Smooth muscle cell (in vitro differentiated cells): Measurements from ENCODE around the gene TTLL11. TPM values are rescaled to one million over a fixed set of nuclear protein-coding genes. Genes with fewer than 3 reads are reported as not detected.

ENCODE experiments used
- DNase-seq: peaks from one replicate; lab custom pipeline; 2025; ENCODE audit not compliant: unreplicated experiment; lab: John Stamatoyannopoulos, UW
- H2AFZ ChIP-seq: fragments of 200-600 bp; sonication (generic); 2 replicates; pipeline ENCODE4 v1.6.0; 2016; ENCODE audit warnings: antibody characterized with exemption, low read depth, mild to moderate bottlenecking
- H3F3A ChIP-seq: fragments of 200-600 bp; sonication (generic); 2 replicates; pipeline ENCODE4 v1.6.0; 2017; ENCODE audit warnings: antibody characterized with exemption, low read depth
- H3K27ac ChIP-seq: fragments of 200-600 bp; sonication (generic); 2 replicates; pipeline ENCODE4 v1.5.1; 2016; ENCODE audit warnings: low read depth, mild to moderate bottlenecking
- H3K27me3 ChIP-seq: fragments of 200-600 bp; sonication (generic); 2 replicates; pipeline ENCODE4 v1.6.1; 2016; ENCODE audit warnings: low read depth, mild to moderate bottlenecking
- H3K36me3 ChIP-seq: fragments of 200-600 bp; sonication (generic); 2 replicates; pipeline ENCODE4 v1.5.1; 2016; ENCODE audit warnings: low read depth
- H3K4me1 ChIP-seq: fragments of 200-600 bp; sonication (generic); 2 replicates; pipeline ENCODE4 v1.5.1; 2016; ENCODE audit warnings: low read depth
- H3K4me2 ChIP-seq: fragments of 200-600 bp; sonication (generic); 2 replicates; pipeline ENCODE4 v1.6.0; 2016; ENCODE audit warnings: mild to moderate bottlenecking
- H3K4me3 ChIP-seq: fragments of 200-600 bp; sonication (generic); 2 replicates; pipeline ENCODE4 v1.5.1; 2016; ENCODE audit warnings: mild to moderate bottlenecking
- H3K79me2 ChIP-seq: fragments of 200-600 bp; sonication (generic); 2 replicates; pipeline ENCODE4 v1.6.0; 2016; ENCODE audit warnings: low read depth, mild to moderate bottlenecking
- H3K9ac ChIP-seq: fragments of 200-600 bp; sonication (generic); 2 replicates; pipeline ENCODE4 v1.6.0; 2016; ENCODE audit warnings: low read depth
- H3K9me3 ChIP-seq: fragments of 200-600 bp; sonication (generic); replicated peaks from 2 replicates; pipeline ENCODE4 v1.5.1; 2016; ENCODE audit warnings: low read depth
- H4K20me1 ChIP-seq: fragments of 200-600 bp; sonication (generic); 2 replicates; pipeline ENCODE4 v1.6.0; 2016; ENCODE audit warnings: low read depth
- CTCF ChIP-seq: fragments of 200-600 bp; sonication (generic); IDR thresholded peaks from 2 replicates; pipeline ENCODE4 v1.5.1; 2017; ENCODE audit warnings: borderline replicate concordance, mild to moderate bottlenecking, antibody characterized with exemption; ENCODE audit not compliant: insufficient read depth, poor library complexity, severe bottlenecking
- WGBS: methylation state at CpG from one replicate; pipeline ENCODE4 v1.1.7; 2016; ENCODE audit warnings: low lambda C conversion rate; 5-methylcytosine and 5-hydroxymethylcytosine counted together
- polyA plus RNA-seq: library from polyadenylated mRNA; unstranded; fragments of >200 nt; fragmentation: Nextera tagmentation; extraction: Ambion mirVana; gene quantifications from 2 replicates; pipeline ENCODE4 v1.2.1, GENCODE V29; 2016
- total RNA-seq: library from RNA; depleted of rRNA; stranded (reverse); fragments of >200 nt; gene quantifications from 2 replicates; pipeline ENCODE4 v1.2.3, GENCODE V29; 2014

The TTLL11 gene
- total and polyA plus RNA-seq, 2 experiments from 2014 or later, result 2.6 to 3.7 TPM

DNA sequence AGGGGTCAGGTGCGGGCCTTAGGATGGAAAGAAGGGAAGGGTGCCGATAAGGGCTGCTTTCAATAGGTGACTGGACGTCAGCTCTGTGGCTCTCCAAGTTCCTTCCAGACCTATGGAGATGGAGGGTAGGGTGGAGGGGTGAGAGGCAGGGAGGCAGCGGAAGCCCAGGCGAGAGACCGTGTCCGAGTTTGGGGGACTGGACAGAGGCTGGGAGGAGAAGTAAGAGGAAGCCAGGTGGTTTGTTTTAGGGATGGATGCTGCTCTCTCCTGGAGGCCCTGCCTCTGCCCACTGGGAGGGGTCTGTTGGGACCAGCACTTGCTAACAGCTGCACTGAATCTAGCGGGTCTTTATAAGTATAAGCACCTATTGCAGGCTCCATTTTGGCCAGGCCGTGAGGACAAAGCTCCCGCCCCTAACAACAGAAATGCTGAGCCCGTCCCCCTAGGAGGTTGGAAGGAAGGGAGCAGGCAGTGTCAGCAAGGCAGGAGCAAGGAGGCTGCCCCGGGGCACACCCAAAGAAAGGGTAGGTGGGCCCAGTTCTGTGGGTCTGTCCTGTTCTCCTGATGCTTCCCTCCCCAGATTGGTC, 274.2 kb downstream of the TTLL11 start:
- peak overlapping the region; percentile 81 for H3K4me2 ChIP-seq
- H3K4me1 ChIP-seq, result peaks cover 12% of the 10 kb centered on the region
- no peaks in the 10 kb centered on the region for H3K9me3 ChIP-seq
- TF ChIP-seq CTCF, result no peak
- H3K9ac ChIP-seq, result no peak overlapping the region
- no peaks in the 10 kb centered on the region for H4K20me1 ChIP-seq
- H3K27me3 ChIP-seq, result peaks cover 18% of the 10 kb centered on the region
- no peak for DNase-seq
- no peaks in the 10 kb centered on the region for H3K79me2 ChIP-seq
- H2AFZ ChIP-seq, result no peak overlapping the region
- no peaks in the 10 kb centered on the region for H3K36me3 ChIP-seq
- H3K27ac ChIP-seq, result no peak overlapping the region
- WGBS, result 89% methylated on average over 12 of the region's 12 CpGs
- no peaks in the 10 kb centered on the region for H3F3A ChIP-seq
- H3K4me3 ChIP-seq, result no peak overlapping the region

GRCh38 chr9:121818016-121818661, 275.0 kb downstream of the TTLL11 start:
- 86% methylated on average over 19 of the region's 19 CpGs for WGBS
- DNase-seq, result no peak
- peaks cover 12% of the 10 kb centered on the region for H3K4me1 ChIP-seq
- no peaks in the 10 kb centered on the region for H3K36me3 ChIP-seq
- H3F3A ChIP-seq, result no peaks in the 10 kb centered on the region
- H3K79me2 ChIP-seq, result no peaks in the 10 kb centered on the region
- TF ChIP-seq CTCF, result no peak
- no peak overlapping the region for H3K4me3 ChIP-seq
- no peak overlapping the region for H3K9ac ChIP-seq
- no peaks in the 10 kb centered on the region for H3K9me3 ChIP-seq
- no peak overlapping the region for H3K27ac ChIP-seq
- no peaks in the 10 kb centered on the region for H4K20me1 ChIP-seq
- H3K4me2 ChIP-seq, result no peak overlapping the region
- H3K27me3 ChIP-seq, result peaks cover 18% of the 10 kb centered on the region
- H2AFZ ChIP-seq, result no peak overlapping the region

GRCh38 chr9:121817476-121817875, 275.6 kb downstream of the TTLL11 start:
- no peak overlapping the region for H2AFZ ChIP-seq
- no peak for TF ChIP-seq CTCF
- H3K9me3 ChIP-seq, result no peaks in the 10 kb centered on the region
- WGBS, result 85% methylated on average over 9 of the region's 9 CpGs
- H3K4me1 ChIP-seq, result peaks cover 12% of the 10 kb centered on the region
- H3K36me3 ChIP-seq, result no peaks in the 10 kb centered on the region
- H3K9ac ChIP-seq, result no peak overlapping the region
- no peak overlapping the region for H3K4me2 ChIP-seq
- H3K4me3 ChIP-seq, result no peak overlapping the region
- H4K20me1 ChIP-seq, result no peaks in the 10 kb centered on the region
- H3K27ac ChIP-seq, result no peak overlapping the region
- no peaks in the 10 kb centered on the region for H3F3A ChIP-seq
- peaks cover 18% of the 10 kb centered on the region for H3K27me3 ChIP-seq
- DNase-seq, result no peak
- no peaks in the 10 kb centered on the region for H3K79me2 ChIP-seq

DNA sequence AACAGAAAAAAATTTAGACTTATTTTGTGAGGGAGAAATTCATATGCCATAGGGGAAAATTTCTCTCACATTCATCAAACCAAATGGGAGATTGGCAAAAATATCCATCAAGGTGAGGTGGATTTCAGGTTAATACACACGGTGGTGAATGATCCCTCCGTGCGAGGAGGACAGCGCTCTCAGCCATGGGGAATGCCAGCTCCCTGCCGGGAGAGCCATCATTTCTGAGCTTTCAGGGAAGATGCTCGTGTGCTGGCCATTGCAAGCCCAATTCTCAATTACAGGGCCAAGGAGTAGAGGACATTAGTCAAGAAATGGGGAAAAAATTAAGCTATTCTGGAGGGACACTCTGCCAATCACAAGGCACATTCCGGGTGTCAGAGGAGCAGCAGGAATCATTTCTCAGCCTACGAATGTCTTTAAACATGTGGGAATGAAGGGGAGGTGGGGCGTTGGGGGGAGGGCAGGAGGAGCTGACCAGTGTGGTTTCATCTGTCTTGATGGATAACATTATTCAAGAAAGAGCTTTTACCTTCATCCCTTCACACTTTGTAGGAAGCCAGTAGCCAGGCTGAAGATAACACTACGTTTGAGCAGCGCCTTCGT, 276.2 kb downstream of the TTLL11 start:
- WGBS, result 74% methylated on average over 12 of the region's 12 CpGs
- H3K9me3 ChIP-seq, result no peaks in the 10 kb centered on the region
- H3K4me3 ChIP-seq, result no peak overlapping the region
- no peak for DNase-seq
- no peak for TF ChIP-seq CTCF
- H3K79me2 ChIP-seq, result no peaks in the 10 kb centered on the region
- H3K27me3 ChIP-seq, result peaks cover 18% of the 10 kb centered on the region
- H3K9ac ChIP-seq, result no peak overlapping the region
- H3K4me1 ChIP-seq, result peaks cover 12% of the 10 kb centered on the region
- no peaks in the 10 kb centered on the region for H3F3A ChIP-seq
- no peak overlapping the region for H2AFZ ChIP-seq
- H3K27ac ChIP-seq, result no peak overlapping the region
- no peak overlapping the region for H3K4me2 ChIP-seq
- no peaks in the 10 kb centered on the region for H3K36me3 ChIP-seq
- no peaks in the 10 kb centered on the region for H4K20me1 ChIP-seq
